Breast epithelium (tissue), 4 donors: ENCODE measurements around the gene FAM162A. TPM values are rescaled to one million over a fixed set of nuclear protein-coding genes. Genes with fewer than 3 reads are reported as not detected.

Experiments used
- DNase-seq, 2 donors: peaks; one replicate each; pipeline ENCODE4 v3.0.0-alpha.2; 2019; ENCODE audit warnings: low spot score in 2 of 2
- H3K27ac ChIP-seq, 2 donors: fragments of 200-600 bp; sonication (generic) in 1 of 2; one replicate each; pipeline ENCODE4 v1.5.1; 2016 to 2019; ENCODE audit warnings: mild to moderate bottlenecking in 1 of 2
- H3K27me3 ChIP-seq, 2 donors: fragments of 200-600 bp; sonication (generic) in 1 of 2; one replicate each; pipeline versions ENCODE4 v1.5.1 to v1.6.0; 2017 to 2019; ENCODE audit warnings: control low read depth in 1 of 2, mild to moderate bottlenecking in 1 of 2
- H3K36me3 ChIP-seq: fragments of 200-600 bp; one replicate; pipeline ENCODE4 v1.5.1; 2019
- H3K4me1 ChIP-seq, 2 donors: fragments of 200-600 bp; sonication (generic); one replicate each; pipeline ENCODE4 v1.5.1; 2016 to 2019; ENCODE audit warnings: control low read depth in 1 of 2
- H3K4me3 ChIP-seq, 3 donors: fragments of 200-600 bp; sonication (generic); 1 replicate in 2 of 3; 2 replicates in 1 of 3; pipeline ENCODE4 v1.5.1; 2016 to 2019; ENCODE audit warnings: mild to moderate bottlenecking in 3 of 3, moderate library complexity in 2 of 3
- H3K9me3 ChIP-seq, 2 donors: fragments of 200-600 bp; sonication (generic) in 1 of 2; one replicate each; pipeline ENCODE4 v1.5.1; 2016 to 2019; ENCODE audit warnings: control low read depth in 1 of 2
- CTCF ChIP-seq, 3 donors: fragments of 450-650 bp; IDR thresholded peaks; one replicate each; pipeline ENCODE4 v1.5.1; 2016 to 2017; ENCODE audit warnings: antibody characterized with exemption in 3 of 3, mild to moderate bottlenecking in 3 of 3, moderate library complexity in 3 of 3
- POLR2A ChIP-seq: fragments of 450-650 bp; IDR thresholded peaks from one replicate; pipeline ENCODE4 v1.6.1; 2016; ENCODE audit warnings: antibody characterized with exemption, mild to moderate bottlenecking, moderate library complexity
- POLR2AphosphoS5 ChIP-seq, 3 donors: sonication (generic); formaldehyde crosslinking; IDR thresholded peaks; one replicate each; pipeline ENCODE4 v1.6.1; 2017; ENCODE audit warnings: antibody characterized with exemption in 3 of 3
- intact Hi-C: fragments of 100-400 bp; cut with DNase I; formaldehyde crosslinking; loops from one replicate; pipeline ENCODE4 v1.15.1; 2023; ENCODE audit warnings: low total_unique reads
- total RNA-seq, 3 donors: library from RNA; depleted of rRNA; stranded (reverse); fragments of >200 nt; gene quantifications; one replicate each; pipeline ENCODE4 v1.1.0, GENCODE V29; 2016

The FAM162A gene
- total RNA-seq, 3 donors from 2014 or later = 19.3 to 27.2 (median 26.5) TPM

- Histone ChIP-seq H3K27ac (no peak overlapping the region), H3K4me3 (no peak overlapping the region), H3K4me1 (no peaks in the 10 kb centered on the region), H3K9me3 (no peaks in the 10 kb centered on the region), H3K36me3 (no peaks in the 10 kb centered on the region), H3K27me3 (no peaks in the 10 kb centered on the region)
- TF ChIP-seq POLR2A (no peak), CTCF (IDR thresholded peaks at IDR 0.05) (no peak), POLR2AphosphoS5 (IDR thresholded peaks at IDR 0.05) (no peak)
- intact Hi-C loops = no loop called here
- no peak for DNase-seq
These were observed 67.4 kb downstream of the FAM162A start for GRCh38 chr3:122451371-122451770.

- H3K9me3 ChIP-seq = no peaks in the 10 kb centered on the region
- H3K4me1 ChIP-seq = no peaks in the 10 kb centered on the region
- no peaks in the 10 kb centered on the region for H3K27me3 ChIP-seq
- no peak overlapping the region for H3K4me3 ChIP-seq
- H3K36me3 ChIP-seq = no peaks in the 10 kb centered on the region
- H3K27ac ChIP-seq = no peak overlapping the region
- intact Hi-C loops = no loop called here
- TF ChIP-seq POLR2AphosphoS5 (IDR thresholded peaks at IDR 0.05) = no peak
- no peak for TF ChIP-seq POLR2A
- TF ChIP-seq CTCF (IDR thresholded peaks at IDR 0.05) = no peak
- DNase-seq = no peak
These were observed 72.1 kb downstream of the FAM162A start for GRCh38 chr3:122456074-122456473.

GRCh38 chr3:122457706-122458105 lies 73.7 kb downstream of the FAM162A start:
- no peak overlapping the region for H3K4me3 ChIP-seq
- no peaks in the 10 kb centered on the region for H3K36me3 ChIP-seq
- no peak for TF ChIP-seq POLR2AphosphoS5 (IDR thresholded peaks at IDR 0.05)
- TF ChIP-seq POLR2A = no peak
- no peak for TF ChIP-seq CTCF (IDR thresholded peaks at IDR 0.05)
- no peaks in the 10 kb centered on the region for H3K4me1 ChIP-seq
- no peaks in the 10 kb centered on the region for H3K27me3 ChIP-seq
- no peaks in the 10 kb centered on the region for H3K9me3 ChIP-seq
- intact Hi-C loops = no loop called here
- H3K27ac ChIP-seq = no peak overlapping the region
- no peak for DNase-seq

GRCh38 chr3:122458992-122459391 lies 75.0 kb downstream of the FAM162A start:
- no peaks in the 10 kb centered on the region for H3K36me3 ChIP-seq
- TF ChIP-seq CTCF (IDR thresholded peaks at IDR 0.05) (peak in 1 of 3 donors; percentile 29), POLR2A (no peak)
- intact Hi-C loops = no loop called here
- H3K4me1 ChIP-seq = no peaks in the 10 kb centered on the region
- no peak overlapping the region for H3K27ac ChIP-seq
- no peaks in the 10 kb centered on the region for H3K9me3 ChIP-seq
- H3K27me3 ChIP-seq = no peaks in the 10 kb centered on the region
- H3K4me3 ChIP-seq = no peak overlapping the region
- DNase-seq = no peak

GRCh38 chr3:122461806-122462205 lies 77.8 kb downstream of the FAM162A start:
- Histone ChIP-seq H3K27me3 (no peaks in the 10 kb centered on the region), H3K36me3 (no peaks in the 10 kb centered on the region), H3K9me3 (no peaks in the 10 kb centered on the region), H3K4me3 (no peak overlapping the region), H3K27ac (no peak overlapping the region), H3K4me1 (no peaks in the 10 kb centered on the region)
- TF ChIP-seq POLR2AphosphoS5 (IDR thresholded peaks at IDR 0.05) (no peak), CTCF (IDR thresholded peaks at IDR 0.05) (no peak), POLR2A (no peak)
- intact Hi-C loops = no loop called here
- DNase-seq = no peak

Other genes starting within 250 kb of the FAM162A start
- not detected for gene CASR, start 200.5 kb upstream of the FAM162A start, total RNA-seq
- 10 to 100 TPM in 2 of 3 donors, 1 to 10 TPM in 1; 9.1 to 40.3 (median 15.7) TPM for gene CSTA, start 58.9 kb upstream of the FAM162A start, total RNA-seq
- gene MIX23, start 951 bp upstream of the FAM162A start, total RNA-seq = 10 to 100 TPM; 10.8 to 20.3 (median 15.0) TPM
- gene WDR5B, start 31.9 kb downstream of the FAM162A start, total RNA-seq = 1 to 10 TPM; 4.0 to 8.0 (median 6.2) TPM
- 10 to 100 TPM; 40.3 to 51.7 (median 42.4) TPM for gene KPNA1, start 130.8 kb downstream of the FAM162A start, total RNA-seq
- gene PARP9, start 180.1 kb downstream of the FAM162A start, total RNA-seq = 10 to 100 TPM; 17.4 to 55.1 (median 39.7) TPM
- 10 to 100 TPM; 19.0 to 30.1 (median 29.2) TPM for gene DTX3L, start 180.2 kb downstream of the FAM162A start, total RNA-seq
- 1 to 10 TPM; 2.9 to 5.6 (median 5.4) TPM for gene PARP15, start 193.5 kb downstream of the FAM162A start, total RNA-seq